Measurements from ENCODE around the gene FAM83C.
"Not testable (repeated sequence)": the region's sequence is repeated elsewhere in the genome, so short reads cannot be mapped to it uniquely, and the experiment has no call there.

Gene FAM83C

DNA sequence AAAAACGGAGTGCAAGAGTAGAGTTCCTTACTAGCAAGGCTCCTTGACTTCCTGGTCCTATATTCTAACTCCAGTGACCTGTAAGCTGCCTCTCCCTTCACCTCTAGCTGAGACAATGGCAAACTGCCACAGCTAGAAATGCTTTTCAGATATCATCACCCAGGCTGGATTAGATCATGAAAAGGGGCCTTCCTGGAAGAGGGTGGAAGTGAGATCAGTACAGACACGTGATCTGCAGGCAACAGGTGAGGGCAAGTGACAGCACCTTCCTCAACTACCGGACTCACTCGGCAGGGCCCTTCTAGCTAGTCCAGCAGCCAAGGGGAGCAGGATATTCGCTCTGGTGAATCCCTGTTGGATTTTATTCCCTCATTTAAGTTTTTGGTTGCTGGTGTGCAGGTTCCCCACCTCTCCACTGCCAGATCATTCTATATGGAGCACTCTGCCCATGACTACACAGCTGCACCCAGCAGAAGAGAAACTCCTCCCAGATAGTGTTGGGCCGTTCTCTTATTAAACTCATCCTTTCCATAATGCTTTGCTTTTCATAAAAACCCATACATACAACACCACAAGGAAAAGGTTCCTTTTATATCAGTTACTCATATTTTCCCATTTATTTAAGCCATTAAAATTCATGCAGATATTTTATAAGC, 26.4 kb upstream of the FAM83C start:
- DNase-seq (ENCODE audit: low read depth) = no peak

- no peak for DNase-seq (ENCODE audit: low read depth)
Observed at GRCh38 chr20:35317416-35318210, 25.4 kb upstream of the FAM83C start.

DNA sequence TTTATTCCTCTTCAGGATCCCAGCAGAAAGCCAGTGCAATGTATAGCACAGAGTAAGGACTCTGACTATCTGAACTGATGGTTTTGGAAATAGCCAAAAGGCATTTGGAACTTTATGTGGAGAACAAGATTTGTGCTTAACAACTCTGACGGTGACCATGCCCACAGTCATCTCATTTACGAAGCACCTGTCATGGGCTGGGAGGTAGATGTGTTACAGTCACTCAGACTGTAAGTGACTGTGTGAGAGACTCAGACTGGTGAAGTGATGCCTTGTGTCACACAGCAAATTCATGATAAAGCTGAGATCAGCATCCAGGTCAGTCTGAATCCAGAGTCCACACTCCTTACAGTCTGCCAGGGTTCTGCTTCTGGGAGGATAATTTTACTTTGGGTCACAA, 23.9 kb upstream of the FAM83C start:
- no peak for DNase-seq (ENCODE audit: low read depth)

GRCh38 chr20:35315632-35316020, 23.4 kb upstream of the FAM83C start:
- not testable (repeated sequence) for DNase-seq (ENCODE audit: low read depth)

DNA sequence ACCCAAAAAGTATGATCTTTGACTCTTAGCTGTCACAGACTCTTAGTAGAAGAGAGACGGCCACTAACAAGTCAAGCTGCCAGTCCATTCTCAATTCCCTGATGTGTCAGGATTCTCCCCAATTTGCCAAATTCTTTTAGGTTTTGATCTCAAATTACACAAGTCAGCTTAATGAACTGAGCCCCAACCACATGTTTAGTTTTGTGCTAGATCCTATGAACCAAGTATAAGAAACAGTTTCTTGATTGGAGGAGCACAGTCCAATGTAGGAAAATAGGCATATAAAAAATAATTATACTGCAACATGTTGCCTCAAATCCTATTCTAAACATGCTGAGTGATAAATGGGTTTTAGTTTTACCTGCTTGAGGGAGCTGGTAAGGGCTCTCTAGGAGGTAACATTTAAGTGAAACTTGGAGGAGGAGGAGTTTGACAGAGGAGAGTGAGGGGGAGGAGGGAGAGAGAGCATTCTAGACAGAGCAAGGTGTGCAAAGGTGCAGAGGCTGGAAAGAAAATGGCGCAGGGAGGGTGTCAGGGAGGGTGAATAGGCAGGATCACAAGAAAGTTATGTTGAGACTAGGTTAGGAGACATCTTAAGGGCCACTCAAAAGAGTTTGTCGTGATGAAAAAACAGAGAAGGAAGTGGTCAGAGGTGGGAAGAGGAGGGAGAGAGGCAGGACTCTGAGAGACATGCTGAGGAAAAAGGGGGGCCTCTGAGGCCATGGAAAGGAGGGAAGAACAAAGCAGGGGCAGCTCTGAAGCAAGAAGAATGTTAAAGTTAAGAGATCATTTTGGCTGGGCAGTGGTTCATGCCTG, 22.8 kb upstream of the FAM83C start:
- DNase-seq (ENCODE audit: low read depth) = no peak

DNA sequence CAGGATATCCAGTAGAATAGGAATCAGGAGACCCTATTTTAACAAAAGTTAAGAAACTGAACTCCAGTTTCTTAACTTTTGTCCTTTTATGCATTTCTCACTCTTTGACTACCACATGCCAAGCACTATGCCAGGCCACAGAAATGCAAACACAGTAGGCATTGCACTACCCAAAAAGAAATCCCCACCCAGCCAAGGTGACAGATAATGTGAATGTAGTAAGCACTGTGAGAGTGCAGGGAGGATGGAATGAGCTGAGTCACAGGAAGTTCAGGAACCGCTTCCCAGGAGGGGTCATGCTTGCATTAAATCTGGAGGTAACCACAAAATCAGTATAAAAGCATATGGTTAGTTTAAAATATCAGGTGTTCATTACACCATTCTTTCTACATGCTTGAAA, 20.1 kb upstream of the FAM83C start:
- no peak for DNase-seq (ENCODE audit: low read depth)

DNA sequence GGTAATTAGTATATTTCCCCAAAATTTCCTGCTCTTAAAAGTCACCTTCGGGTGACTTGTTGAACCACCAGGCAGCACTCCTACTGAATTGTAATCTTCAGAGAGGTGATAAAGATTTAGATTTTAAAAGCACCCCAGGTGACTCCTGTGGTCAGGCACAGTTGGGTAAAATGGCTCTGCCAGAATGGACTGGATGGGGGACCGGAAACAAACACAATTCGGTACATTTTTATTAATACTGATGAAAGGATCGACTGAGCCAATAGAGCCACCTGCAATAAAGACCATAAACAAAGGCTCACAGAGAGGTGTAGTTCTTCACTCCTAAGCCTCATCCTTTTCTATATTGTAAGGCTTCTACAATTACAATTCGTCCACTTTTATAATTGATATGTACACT, 19.6 kb upstream of the FAM83C start:
- no peak for DNase-seq (ENCODE audit: low read depth)

GRCh38 chr20:35311409-35311808, 19.2 kb upstream of the FAM83C start:
- DNase-seq (ENCODE audit: low read depth) = peak; percentile 38

DNA sequence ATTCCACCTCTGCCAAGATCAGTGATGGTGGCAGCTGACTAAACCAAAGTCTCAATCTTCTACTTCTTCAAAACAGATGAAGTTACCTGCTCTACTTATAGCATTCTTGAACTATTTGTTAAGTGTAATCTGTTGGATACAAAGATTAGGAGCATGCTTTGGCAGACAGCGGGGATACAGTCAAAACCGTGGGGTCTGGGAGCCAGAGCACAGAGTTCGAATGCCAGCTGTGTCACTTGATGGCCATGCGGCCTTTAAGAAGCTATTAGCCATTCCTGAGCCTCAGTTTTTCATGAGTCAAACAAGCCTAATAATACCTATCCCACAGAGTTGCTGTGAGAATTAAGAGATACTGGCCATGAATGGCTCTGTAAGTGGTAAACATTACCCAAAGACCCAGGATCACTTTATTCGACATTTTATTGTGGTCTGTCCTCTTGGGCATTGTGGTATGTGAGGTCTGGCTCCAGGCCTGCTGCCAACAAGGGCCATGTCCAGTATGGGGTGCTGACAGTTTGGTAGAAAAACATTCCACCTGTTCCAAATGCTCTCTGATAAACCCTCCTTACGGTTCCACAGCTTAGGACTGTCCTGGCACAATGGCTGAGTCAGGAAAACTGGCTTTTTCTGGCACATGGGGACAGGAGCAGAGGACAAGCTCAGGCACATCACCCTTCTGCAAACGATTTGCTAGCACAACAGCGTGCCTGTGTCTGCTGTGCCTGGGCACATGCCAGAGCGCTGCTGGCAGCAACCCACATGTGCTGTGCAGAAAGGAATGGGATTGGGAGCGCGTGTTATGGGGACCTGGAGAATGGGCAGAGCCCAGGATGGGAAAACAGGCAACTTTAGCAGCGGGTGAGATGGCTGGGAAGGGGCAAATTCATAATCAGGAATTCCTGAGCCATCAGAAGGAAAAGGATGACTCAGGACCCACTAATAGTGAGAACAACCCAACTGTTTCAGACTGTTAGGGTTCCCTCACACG, 15.7 kb upstream of the FAM83C start:
- DNase-seq (ENCODE audit: low read depth) = no peak

- DNase-seq (ENCODE audit: low read depth) = no peak
Observed at GRCh38 chr20:35306931-35307517, 14.8 kb upstream of the FAM83C start.

- peak; percentile 70 for DNase-seq (ENCODE audit: low read depth)
Observed at GRCh38 chr20:35305682-35306556, 13.7 kb upstream of the FAM83C start.

DNA sequence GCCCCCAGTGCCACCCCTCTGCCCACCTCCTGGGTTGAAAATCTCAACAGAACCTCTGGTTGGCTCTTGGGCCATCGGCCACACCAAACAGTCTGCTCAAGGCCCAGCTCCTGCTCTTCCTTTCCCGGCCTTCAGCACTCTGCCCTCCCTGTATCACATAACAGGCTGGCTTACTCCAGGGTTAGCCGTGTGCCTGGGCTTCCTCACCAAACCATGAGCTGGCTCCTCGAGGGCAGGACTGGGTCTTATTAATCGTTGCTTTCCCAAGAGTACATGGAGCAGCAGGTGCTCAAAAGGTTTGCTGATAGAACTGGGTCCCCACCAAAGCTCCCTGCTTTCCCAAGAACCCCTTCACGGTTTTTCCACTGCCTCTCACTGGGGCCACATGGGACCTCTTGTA, 12.7 kb upstream of the FAM83C start:
- DNase-seq (ENCODE audit: low read depth) = no peak

- peak; percentile 70 for DNase-seq (ENCODE audit: low read depth)
Observed at GRCh38 chr20:35303735-35304491, 11.7 kb upstream of the FAM83C start.

- DNase-seq (ENCODE audit: low read depth) = no peak
Observed at GRCh38 chr20:35303382-35303734, 11.1 kb upstream of the FAM83C start.

DNA sequence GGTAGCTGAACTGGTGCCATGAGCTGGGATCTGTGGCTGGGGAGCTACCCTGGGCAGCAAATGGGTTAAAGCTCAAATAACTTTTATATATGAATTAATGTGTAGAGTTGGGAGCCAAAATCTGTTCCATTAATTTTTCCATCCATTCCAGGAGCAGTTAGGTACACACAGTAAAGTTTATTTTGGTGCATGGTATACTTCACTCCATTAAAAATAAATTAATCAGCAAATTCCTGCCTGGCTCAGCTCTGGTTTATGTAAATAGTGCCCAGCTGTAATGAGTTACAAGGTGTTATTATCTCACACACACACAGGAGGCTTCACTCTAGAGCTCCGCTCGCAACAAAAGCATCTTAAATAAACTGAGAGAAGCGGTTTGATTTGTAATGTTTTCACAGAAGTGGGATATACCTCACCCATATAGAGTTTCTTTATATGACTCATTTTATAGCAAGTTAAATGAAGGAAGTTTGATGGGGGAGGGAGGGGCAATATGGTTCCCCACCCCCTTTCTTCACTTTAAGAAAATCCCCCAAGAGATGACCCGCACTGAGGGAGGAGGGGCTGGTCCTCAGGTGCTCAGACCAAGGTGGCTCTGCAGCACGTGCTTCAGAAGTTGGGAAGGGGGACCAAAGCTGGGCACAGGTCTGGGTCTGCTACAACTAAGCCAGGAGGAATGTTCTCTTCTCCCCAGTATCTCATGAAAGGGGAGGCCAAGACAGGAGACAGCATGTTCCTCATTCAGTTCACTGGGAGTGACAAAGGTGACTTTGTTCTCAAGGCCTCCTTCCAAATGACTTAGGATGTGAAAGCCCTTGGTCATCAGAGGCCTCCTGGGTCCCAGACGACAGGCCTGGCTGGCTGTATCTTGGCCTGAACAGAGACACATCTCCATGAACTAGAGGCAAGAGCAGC, 10.5 kb upstream of the FAM83C start:
- DNase-seq (ENCODE audit: low read depth) = no peak

DNA sequence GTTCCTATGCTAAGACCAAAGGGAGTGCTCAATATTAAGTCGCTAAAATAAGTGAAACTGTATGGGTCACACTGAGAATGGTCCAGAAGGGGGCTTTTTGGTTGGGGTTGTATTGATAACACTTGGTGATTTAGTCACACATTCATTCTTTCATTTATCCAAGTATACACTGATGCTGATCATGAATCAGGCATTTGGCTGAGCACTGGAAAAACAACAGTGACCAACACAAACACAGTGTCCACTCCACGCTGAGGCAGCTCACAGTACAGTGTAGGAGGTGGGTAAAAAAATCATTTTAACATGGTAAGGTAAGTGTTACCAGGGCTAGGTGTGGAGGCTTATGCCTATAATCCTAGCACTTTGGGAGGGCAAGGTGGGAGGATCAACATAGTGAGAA, 9.2 kb upstream of the FAM83C start:
- no peak for DNase-seq (ENCODE audit: low read depth)

GRCh38 chr20:35300469-35301262, 8.4 kb upstream of the FAM83C start:
- DNase-seq (ENCODE audit: low read depth) = no peak

- DNase-seq (ENCODE audit: low read depth) = no peak
Observed at GRCh38 chr20:35299780-35300179, 7.6 kb upstream of the FAM83C start.

Data from stimulated activated CD8-positive, alpha-beta memory T cell treated with anti-CD3 and anti-CD28 coated beads, Interleukin-4, amount 100 ng/mL, for 24 hours (primary cell).